B cell (primary cell): Measurements from ENCODE around the gene PIP. TPM values are rescaled to one million over a fixed set of nuclear protein-coding genes. Genes with fewer than 3 reads are reported as not detected.
"Not testable (repeated sequence)": the region's sequence is repeated elsewhere in the genome, so short reads cannot be mapped to it uniquely, and the experiment has no call there.

Experiments used
- ATAC-seq: fragments of 200-7000 bp; cut with Tn5 transposase; one replicate; pipeline ENCODE4 v1.10.0; 2021; ENCODE audit warnings: low read depth, mild to moderate bottlenecking, moderate number of reproducible peaks, moderate library complexity
- CTCF ChIA-PET: fragments of 350-600 bp; sonication (Branson Sonifier 250); formaldehyde crosslinking; loops from one replicate; lab custom pipeline; 2021; ENCODE audit warnings: antibody characterized with exemption, inconsistent platforms; lab: Charles Lee
- POLR2A ChIA-PET: fragments of 350-600 bp; sonication (Branson Sonifier 250); formaldehyde crosslinking; loops from one replicate; lab custom pipeline; 2021; ENCODE audit warnings: antibody characterized with exemption; lab: Charles Lee
- DNase-seq: peaks from one replicate; pipeline ENCODE4 v3.0.0; 2013
- H2AFZ ChIP-seq: 2 replicates; pipeline ENCODE4 v1.6.1; 2012; ENCODE audit warnings: mild to moderate bottlenecking, low read depth, low read length; ENCODE audit not compliant: insufficient read depth, poor library complexity, severe bottlenecking
- H3K27ac ChIP-seq, 2 donors: 1 replicate in 1 of 2; 2 replicates in 1 of 2; pipeline ENCODE4 v1.5.1; 2012 to 2013; ENCODE audit warnings: low read length in 2 of 2, mild to moderate bottlenecking in 2 of 2, moderate library complexity in 1 of 2
- H3K27me3 ChIP-seq, 4 experiments: fragments of 200-600 bp in 1 of 4; sonication (generic) in 1 of 4; replicated peaks in 1 of 4; 1 replicate in 2 of 4; 2 replicates in 2 of 4; pipeline versions ENCODE4 v1.6.1 to v1.7.0; 2013 to 2016; ENCODE audit warnings: low read length in 3 of 4, mild to moderate bottlenecking in 2 of 4, mixed read lengths in 1 of 4, moderate library complexity in 1 of 4; ENCODE audit not compliant: insufficient read depth in 4 of 4, control insufficient read depth in 3 of 4; ENCODE audit errors: control extremely low read depth in 1 of 4
- H3K36me3 ChIP-seq, 2 experiments: replicated peaks in 1 of 2; 1 replicate in 1 of 2; 2 replicates in 1 of 2; pipeline versions ENCODE4 v1.6.1 to v1.7.1; 2013; ENCODE audit warnings: low read length in 1 of 2; ENCODE audit not compliant: insufficient read depth in 2 of 2, control insufficient read depth in 1 of 2; ENCODE audit errors: control extremely low read depth in 1 of 2, extremely low read depth in 1 of 2
- H3K4me1 ChIP-seq, 2 donors: fragments of 200-600 bp in 1 of 2; sonication (generic) in 1 of 2; 1 replicate in 1 of 2; 2 replicates in 1 of 2; pipeline versions ENCODE4 v1.5.1 to v1.6.1; 2013 to 2017; ENCODE audit warnings: low read length in 2 of 2; ENCODE audit not compliant: control insufficient read depth in 2 of 2, insufficient read depth in 2 of 2
- H3K4me2 ChIP-seq: replicated peaks from 2 replicates; pipeline ENCODE3; 2012; ENCODE audit warnings: mild to moderate bottlenecking, low read depth, low read length; ENCODE audit not compliant: poor library complexity, severe bottlenecking
- H3K4me3 ChIP-seq, 5 experiments: fragments of 200-600 bp in 1 of 5; sonication (generic) in 1 of 5; 1 replicate in 3 of 5; 2 replicates in 2 of 5; pipeline versions ENCODE4 v1.5.1 to v1.7.0; 2011 to 2016; ENCODE audit warnings: low read length in 4 of 5, mild to moderate bottlenecking in 4 of 5, low read depth in 2 of 5, control low read depth in 1 of 5, moderate library complexity in 1 of 5; ENCODE audit not compliant: insufficient read depth in 1 of 5; ENCODE audit errors: control extremely low read depth in 1 of 5, extremely low read depth in 1 of 5
- H3K79me2 ChIP-seq: fragments of 200-600 bp; sonication (generic); one replicate; pipeline ENCODE4 v1.6.0; 2016; ENCODE audit warnings: low read length; ENCODE audit not compliant: control insufficient read depth, insufficient read depth
- H3K9ac ChIP-seq: fragments of 200-600 bp; sonication (generic); 2 replicates; pipeline ENCODE4 v1.6.1; 2017; ENCODE audit warnings: mild to moderate bottlenecking, low read length, moderate library complexity
- H3K9me3 ChIP-seq, 3 donors: one replicate each; pipeline versions ENCODE4 v1.6.1 to v1.7.1; 2013; ENCODE audit warnings: low read length in 2 of 3; ENCODE audit not compliant: control insufficient read depth in 2 of 3, insufficient read depth in 1 of 3; ENCODE audit errors: control extremely low read depth in 1 of 3
- H4K20me1 ChIP-seq: 2 replicates; pipeline ENCODE4 v1.6.0; 2012; ENCODE audit warnings: mild to moderate bottlenecking, low read length; ENCODE audit not compliant: insufficient read depth, control insufficient read depth, poor library complexity, severe bottlenecking
- H3K27ac Mint-ChIP-seq: one replicate; pipeline ENCODE4 v1.8.0; 2021; ENCODE audit warnings: mixed read lengths
- H3K27me3 Mint-ChIP-seq: one replicate; pipeline ENCODE4 v1.8.0; 2021; ENCODE audit warnings: mixed read lengths
- H3K4me1 Mint-ChIP-seq: one replicate; pipeline ENCODE4 v1.8.0; 2021; ENCODE audit warnings: mixed read lengths
- H3K4me3 Mint-ChIP-seq: one replicate; pipeline ENCODE4 v1.8.0; 2021; ENCODE audit warnings: mixed read lengths
- H3K9me3 Mint-ChIP-seq: one replicate; pipeline ENCODE4 v1.8.0; 2022; ENCODE audit warnings: mixed read lengths; ENCODE audit not compliant: insufficient read depth
- CTCF ChIP-seq: fragments of 200-600 bp; IDR thresholded peaks from one replicate; pipeline ENCODE4 v1.8.0; 2022; ENCODE audit warnings: antibody characterized with exemption, mild to moderate bottlenecking
- EZH2 ChIP-seq: IDR thresholded peaks from 2 replicates; pipeline ENCODE4 v1.6.1; 2012; ENCODE audit warnings: borderline replicate concordance, low read depth, mild to moderate bottlenecking, moderate library complexity, low read length; ENCODE audit not compliant: insufficient read depth, poor library complexity, severe bottlenecking
- WGBS: methylation state at CpG from one replicate; pipeline ENCODE4 v1.1.5; 2013; ENCODE audit warnings: missing lambda C conversion rate; ENCODE audit not compliant: insufficient coverage; 5-methylcytosine and 5-hydroxymethylcytosine counted together
- intact Hi-C: fragments of 100-400 bp; cut with micrococcal nuclease; formaldehyde crosslinking; loops from one replicate; pipeline ENCODE4 v1.10.0; 2022
- polyA plus RNA-seq: library from polyadenylated mRNA; depleted of rRNA; stranded (reverse); fragments of >200 nt; gene quantifications from 2 replicates; pipeline ENCODE4 v1.2.3, GENCODE V29; 2012
- total RNA-seq, 2 donors: library from RNA; stranded (reverse); fragments of 120-200 nt in 1 of 2; gene quantifications; 1 replicate in 1 of 2; 2 replicates in 1 of 2; pipeline versions ENCODE4 v1.2.3 to v1.2.4, GENCODE V29; 2013 to 2022

The PIP gene
- total and polyA plus RNA-seq, 2 donors (not counting 1 experiment from before 2014, with no cell fraction given) = not detected

- intact Hi-C loops = loop anchor here (5.0 kb wide), 2 partner anchors 34 to 119 kb away; no protein-coding TSS in a partner anchor
- not testable (repeated sequence) for H3K27ac Mint-ChIP-seq, ATAC-seq
Measured at GRCh38 chr7:143088549-143089231, 43.2 kb upstream of the PIP start.

GRCh38 chr7:143096146-143096545, 35.7 kb upstream of the PIP start:
- H3K4me3 Mint-ChIP-seq = no peak overlapping the region
- Histone ChIP-seq H3K79me2 (no peaks in the 10 kb centered on the region), H3K36me3 (no peaks in the 10 kb centered on the region), H3K27ac (no peak overlapping the region), H3K4me1 (no peaks in the 10 kb centered on the region), H4K20me1 (no peaks in the 10 kb centered on the region), H3K9ac (no peak overlapping the region), H3K4me2 (no peak overlapping the region), H3K9me3 (peaks cover 3 to 35% (median 7%) of the 10 kb centered on the region in 3 donors), H3K4me3 (no peak overlapping the region), H2AFZ (no peak overlapping the region), H3K27me3 (no peaks in the 10 kb centered on the region)
- peaks cover 28% of the 10 kb centered on the region for H3K9me3 Mint-ChIP-seq
- no peak for DNase-seq
- WGBS = 83% methylated on average over 1 of the region's 2 CpGs
- ChIA-PET CTCF (interaction anchor here (1.0 kb wide), 1 partner anchor 12 kb away, joined by 3 read pairs; no protein-coding TSS in a partner anchor), POLR2A (no interaction called here)
- H3K4me1 Mint-ChIP-seq = peaks cover 8% of the 10 kb centered on the region
- no peaks in the 10 kb centered on the region for H3K27me3 Mint-ChIP-seq
- no peak overlapping the region for H3K27ac Mint-ChIP-seq
- ATAC-seq = no peak
- intact Hi-C loops = no loop called here
- TF ChIP-seq EZH2 = no peak
- no peak for TF ChIP-seq CTCF

More at GRCh38 chr7:143088549-143089231, 43.2 kb upstream of the PIP start:
- DNase-seq, H3K9ac ChIP-seq, H2AFZ ChIP-seq, H3K4me3 Mint-ChIP-seq, POLR2A ChIA-PET, H3K4me3 ChIP-seq, H3K79me2 ChIP-seq, CTCF ChIA-PET, H3K36me3 ChIP-seq, H4K20me1 ChIP-seq, H3K27me3 ChIP-seq, H3K27ac ChIP-seq, H3K27me3 Mint-ChIP-seq, H3K4me2 ChIP-seq: not testable (repeated sequence)
- H3K9me3 ChIP-seq = peaks cover 4 to 16% (median 14%) of the 10 kb centered on the region in 3 donors
- H3K4me1 Mint-ChIP-seq = peaks cover 42% of the 10 kb centered on the region
- peaks cover 21% of the 10 kb centered on the region for H3K9me3 Mint-ChIP-seq
- peaks cover 29 to 34% of the 10 kb centered on the region in 2 donors for H3K4me1 ChIP-seq
- 97% methylated on average over 13 of the region's 16 CpGs for WGBS

GRCh38 chr7:143099579-143099978, 32.3 kb upstream of the PIP start:
- POLR2A ChIA-PET, H3K9ac ChIP-seq, H3K27ac Mint-ChIP-seq, H3K27me3 Mint-ChIP-seq, H4K20me1 ChIP-seq, H3K4me3 Mint-ChIP-seq, H2AFZ ChIP-seq, DNase-seq, intact Hi-C loops, ATAC-seq, CTCF ChIA-PET, H3K4me2 ChIP-seq, H3K4me3 ChIP-seq, H3K4me1 Mint-ChIP-seq, H3K36me3 ChIP-seq, H3K79me2 ChIP-seq, H3K4me1 ChIP-seq, H3K27ac ChIP-seq, H3K27me3 ChIP-seq: not testable (repeated sequence)
- H3K9me3 ChIP-seq = peaks cover 7 to 35% (median 7%) of the 10 kb centered on the region in 3 donors
- H3K9me3 Mint-ChIP-seq = peaks cover 32% of the 10 kb centered on the region
- no CpG with 5 or more reads among the region's 1 CpG for WGBS
